RWPE2 (cell line): Measurements from ENCODE around the gene SOCS4.

Source experiments
- ATAC-seq: fragments of 200-7000 bp; cut with Tn5 transposase; 3 replicates; pipeline ENCODE4 v1.9.1; 2021; ENCODE audit warnings: low read depth
- DNase-seq: peaks from one replicate; pipeline ENCODE4 v3.0.0-alpha.2; 2020; ENCODE audit warnings: low spot score
- H3K27ac ChIP-seq: fragments of 450-650 bp; 2 replicates; pipeline ENCODE4 v1.5.1; 2017; ENCODE audit warnings: mild to moderate bottlenecking; ENCODE audit not compliant: poor library complexity, severe bottlenecking
- H3K27me3 ChIP-seq: fragments of 250-450 bp; sonication (Bioruptor Pico); 2 replicates; pipeline ENCODE4 v1.5.1; 2021; ENCODE audit warnings: mild to moderate bottlenecking, moderate library complexity; ENCODE audit not compliant: insufficient read depth, poor library complexity, severe bottlenecking
- H3K36me3 ChIP-seq: fragments of 250-450 bp; sonication (Bioruptor Pico); 2 replicates; pipeline ENCODE4 v1.5.1; 2020; ENCODE audit warnings: low read depth, mild to moderate bottlenecking, moderate library complexity
- H3K4me1 ChIP-seq: fragments of 250-450 bp; sonication (Bioruptor Pico); 2 replicates; pipeline ENCODE4 v1.5.1; 2021; ENCODE audit warnings: mild to moderate bottlenecking, moderate library complexity; ENCODE audit not compliant: insufficient read depth, poor library complexity, severe bottlenecking
- H3K4me3 ChIP-seq: fragments of 250-450 bp; sonication (Bioruptor Pico); 2 replicates; pipeline ENCODE4 v1.5.1; 2021; ENCODE audit warnings: mild to moderate bottlenecking, moderate library complexity; ENCODE audit not compliant: severe bottlenecking
- H3K9me3 ChIP-seq: fragments of 250-450 bp; sonication (Bioruptor Pico); 2 replicates; pipeline ENCODE4 v1.5.1; 2021; ENCODE audit warnings: mild to moderate bottlenecking, moderate library complexity; ENCODE audit not compliant: severe bottlenecking
- TF ChIP-seq, protein P1 (sequence below): fragments of 450-650 bp; IDR thresholded peaks from one replicate; pipeline ENCODE4 v1.5.1; 2017; ENCODE audit warnings: mild to moderate bottlenecking, moderate library complexity; ENCODE audit not compliant: poor library complexity, severe bottlenecking

Gene SOCS4

DNA sequence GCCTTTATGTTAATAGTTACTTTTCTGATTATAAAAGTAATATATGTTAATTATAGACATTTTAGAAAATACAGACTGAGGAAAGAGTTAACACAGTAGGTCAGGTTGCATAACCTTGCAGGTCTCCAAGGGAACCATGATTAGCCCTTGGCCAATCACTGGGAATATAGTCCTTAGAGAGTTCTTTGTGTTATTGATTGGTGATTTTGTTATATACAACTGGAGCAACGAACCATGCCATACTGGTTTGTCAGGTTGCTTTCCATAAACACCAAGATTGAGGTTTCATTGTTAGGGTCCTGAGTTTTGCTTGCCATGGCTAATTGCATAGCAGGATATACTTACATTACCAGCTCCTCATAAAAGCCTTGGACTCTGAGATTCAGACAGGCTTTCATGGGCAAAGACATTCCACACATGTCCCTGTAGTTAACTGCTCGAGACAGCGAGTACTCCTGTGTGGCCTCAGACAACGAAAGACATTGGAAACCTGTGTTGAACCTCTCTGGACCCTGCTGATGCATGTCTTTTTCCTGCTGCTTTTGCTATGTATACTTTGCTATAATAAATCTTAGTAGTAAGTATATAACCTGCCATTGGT, 58.1 kb downstream of the SOCS4 start:
- H3K36me3 ChIP-seq, result no peaks in the 10 kb centered on the region
- H3K27me3 ChIP-seq, result no peaks in the 10 kb centered on the region
- no peaks in the 10 kb centered on the region for H3K9me3 ChIP-seq
- no peaks in the 10 kb centered on the region for H3K4me1 ChIP-seq
- no peak overlapping the region for H3K4me3 ChIP-seq
- TF ChIP-seq, protein P1, sequence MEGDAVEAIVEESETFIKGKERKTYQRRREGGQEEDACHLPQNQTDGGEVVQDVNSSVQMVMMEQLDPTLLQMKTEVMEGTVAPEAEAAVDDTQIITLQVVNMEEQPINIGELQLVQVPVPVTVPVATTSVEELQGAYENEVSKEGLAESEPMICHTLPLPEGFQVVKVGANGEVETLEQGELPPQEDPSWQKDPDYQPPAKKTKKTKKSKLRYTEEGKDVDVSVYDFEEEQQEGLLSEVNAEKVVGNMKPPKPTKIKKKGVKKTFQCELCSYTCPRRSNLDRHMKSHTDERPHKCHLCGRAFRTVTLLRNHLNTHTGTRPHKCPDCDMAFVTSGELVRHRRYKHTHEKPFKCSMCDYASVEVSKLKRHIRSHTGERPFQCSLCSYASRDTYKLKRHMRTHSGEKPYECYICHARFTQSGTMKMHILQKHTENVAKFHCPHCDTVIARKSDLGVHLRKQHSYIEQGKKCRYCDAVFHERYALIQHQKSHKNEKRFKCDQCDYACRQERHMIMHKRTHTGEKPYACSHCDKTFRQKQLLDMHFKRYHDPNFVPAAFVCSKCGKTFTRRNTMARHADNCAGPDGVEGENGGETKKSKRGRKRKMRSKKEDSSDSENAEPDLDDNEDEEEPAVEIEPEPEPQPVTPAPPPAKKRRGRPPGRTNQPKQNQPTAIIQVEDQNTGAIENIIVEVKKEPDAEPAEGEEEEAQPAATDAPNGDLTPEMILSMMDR, result no peak
- ATAC-seq, result no peak
- no peak for DNase-seq
- H3K27ac ChIP-seq, result no peak overlapping the region

DNA sequence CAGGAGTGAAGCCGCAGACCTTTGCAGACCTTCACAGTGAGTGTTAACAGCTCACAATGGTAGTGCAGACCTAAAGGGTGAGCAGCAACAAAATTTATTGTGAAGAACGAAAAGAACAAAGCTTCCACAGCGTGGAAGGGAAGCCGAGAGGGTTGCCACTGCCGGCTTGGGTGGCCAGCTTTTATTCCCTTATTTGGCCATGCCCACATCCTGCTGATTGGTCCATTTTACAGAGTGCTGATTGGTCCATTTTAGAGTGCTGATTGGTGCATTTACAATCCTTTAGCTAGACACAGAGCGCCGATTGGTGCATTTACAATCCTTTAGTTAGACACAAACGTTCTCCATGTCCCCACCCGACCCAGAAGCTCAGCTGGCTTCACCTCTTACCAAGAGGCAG, 59.9 kb downstream of the SOCS4 start:
- no peaks in the 10 kb centered on the region for H3K9me3 ChIP-seq
- ATAC-seq (no peak), DNase-seq (no peak)
- TF ChIP-seq, protein P1, result no peak
- no peaks in the 10 kb centered on the region for H3K27me3 ChIP-seq
- no peaks in the 10 kb centered on the region for H3K4me1 ChIP-seq
- H3K36me3 ChIP-seq, result no peaks in the 10 kb centered on the region
- H3K27ac ChIP-seq, result no peak overlapping the region
- no peak overlapping the region for H3K4me3 ChIP-seq

DNA sequence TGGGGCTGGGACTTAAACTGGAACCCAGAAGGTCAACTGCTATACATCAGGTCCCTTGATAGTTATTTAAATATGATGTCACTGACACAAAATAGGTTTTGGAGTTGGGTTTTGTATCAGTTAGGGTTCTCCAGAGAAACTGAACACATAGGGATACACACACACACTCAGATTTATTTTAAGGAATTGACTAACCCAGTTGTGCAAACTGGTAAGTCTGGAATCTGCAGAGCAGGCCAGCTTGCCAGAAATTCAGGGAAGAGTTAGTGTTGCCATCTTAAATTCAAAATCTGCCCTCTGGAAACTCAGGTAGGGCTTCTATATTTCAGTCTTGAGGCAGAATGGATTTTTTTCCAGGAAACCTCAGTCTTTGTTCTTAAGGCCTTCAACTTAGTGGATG, 61.3 kb downstream of the SOCS4 start:
- Histone ChIP-seq H3K27me3 (no peaks in the 10 kb centered on the region), H3K36me3 (no peaks in the 10 kb centered on the region), H3K27ac (no peak overlapping the region), H3K4me3 (no peak overlapping the region), H3K9me3 (no peaks in the 10 kb centered on the region), H3K4me1 (no peaks in the 10 kb centered on the region)
- ATAC-seq, result no peak
- no peak for DNase-seq
- TF ChIP-seq, protein P1, result no peak

DNA sequence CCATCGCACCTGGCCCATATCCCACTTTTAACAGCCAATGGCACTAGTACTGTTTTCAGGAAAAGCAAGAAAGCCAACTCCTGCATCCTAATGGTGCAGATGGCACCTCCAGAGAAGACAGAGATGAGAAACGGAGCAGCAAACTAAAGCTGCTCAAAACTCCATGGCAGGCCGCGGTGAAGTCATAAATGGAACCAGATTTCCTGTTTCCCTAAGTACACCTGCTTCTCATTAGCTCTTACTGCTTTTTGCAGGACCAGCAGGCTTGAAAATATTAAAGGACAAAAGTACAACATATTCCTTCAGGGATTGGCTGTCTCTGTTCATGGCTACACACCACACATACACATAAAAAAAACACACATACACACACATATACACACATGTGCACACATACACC, 65.3 kb downstream of the SOCS4 start:
- ATAC-seq (no peak), DNase-seq (no peak)
- Histone ChIP-seq H3K27ac (no peak overlapping the region), H3K27me3 (no peaks in the 10 kb centered on the region), H3K9me3 (no peaks in the 10 kb centered on the region), H3K36me3 (no peaks in the 10 kb centered on the region), H3K4me1 (peaks cover 9% of the 10 kb centered on the region), H3K4me3 (no peak overlapping the region)
- TF ChIP-seq, protein P1, result no peak

DNA sequence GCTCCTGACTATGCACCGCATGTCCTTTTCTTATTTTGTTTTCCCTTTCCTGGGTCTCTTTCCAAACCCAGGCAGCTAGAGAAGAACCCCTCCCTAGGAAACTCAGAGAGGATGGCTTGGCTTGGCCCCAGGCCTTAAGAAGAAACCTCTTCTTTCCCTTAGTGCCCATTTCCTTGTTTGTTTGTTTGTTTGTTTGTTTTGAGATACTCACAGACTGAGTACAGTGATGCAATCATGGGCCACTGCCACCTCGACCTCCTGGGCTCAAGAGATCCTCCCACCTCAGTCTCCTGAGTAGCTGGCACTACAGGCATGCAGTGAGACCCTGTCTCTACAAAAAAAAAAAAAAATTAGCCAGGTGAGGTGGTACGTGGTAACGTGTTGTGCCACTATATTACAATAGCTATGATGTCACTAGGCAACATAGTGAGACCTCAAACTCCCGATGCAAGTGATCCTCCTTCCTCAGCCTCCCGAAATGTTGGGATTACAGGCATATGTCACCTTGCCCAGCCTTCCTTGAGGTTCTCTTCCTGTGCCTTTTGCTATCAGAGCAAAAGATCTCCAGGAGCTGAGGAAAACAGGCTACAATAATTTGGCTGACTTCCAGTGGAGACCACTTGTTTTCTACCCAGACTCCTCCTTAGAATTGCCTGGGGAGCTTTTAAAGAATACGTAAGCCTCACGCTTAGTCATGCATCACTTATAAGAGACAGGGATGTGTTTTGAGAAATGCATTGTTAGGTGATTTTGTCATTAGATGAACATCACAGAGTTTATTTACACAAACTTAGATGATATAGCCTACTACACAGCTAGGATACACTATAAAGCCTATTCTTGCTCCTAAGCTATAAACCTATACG, 67.5 kb downstream of the SOCS4 start:
- ATAC-seq (peak; percentile 78), DNase-seq (no peak)
- Histone ChIP-seq H3K27me3 (no peaks in the 10 kb centered on the region), H3K27ac (no peak overlapping the region), H3K4me3 (no peak overlapping the region), H3K36me3 (no peaks in the 10 kb centered on the region), H3K9me3 (no peaks in the 10 kb centered on the region), H3K4me1 (peaks cover 9% of the 10 kb centered on the region)
- TF ChIP-seq, protein P1, result no peak
